Measurements from ENCODE around the gene TNFSF12. TPM values are rescaled to one million over a fixed set of nuclear protein-coding genes. Genes with fewer than 3 reads are reported as not detected.
A peak's percentile ranks its signal among the peaks of the same experiment; 100 is the strongest.

The TNFSF12 gene
- polyA plus RNA-seq, 1 donor (not counting 4 experiments of a cell fraction or from before 2014, with no cell fraction given): 1.0 TPM

GRCh38 chr17:7586673-7587419, 38.0 kb downstream of the TNFSF12 start:
- peak overlapping the region; percentile 78 to 98 (median 92) for H3K4me3 ChIP-seq (ENCODE audit: control insufficient read depth in 2 of 3, extremely low read depth in 1 of 3, insufficient read depth in 2 of 3, low read depth in 1 of 3, low read length in 3 of 3)
- TF ChIP-seq EZH2 (IDR thresholded peaks at IDR 0.05; ENCODE audit: low read length) (no peak), CTCF (optimal IDR thresholded peaks at IDR 0.05 in 1 of 3, IDR thresholded peaks at IDR 0.05 in 1 of 3, conservative IDR thresholded peaks at IDR 0.05 in 1 of 3; ENCODE audit: extremely low read depth in 1 of 3, insufficient read depth in 2 of 3, low read length in 3 of 3) (peak; percentile 84 to 91 (median 89))
- H3K27ac ChIP-seq (ENCODE audit: control insufficient read depth, insufficient read depth, low read length): peak overlapping the region; percentile 99
- DNase-seq (ENCODE audit: low read depth, low spot score) (no peak), FAIRE-seq (peak; percentile 81)
- dilution Hi-C loops (cut with MboI; ENCODE audit: extremely low pct_ligation_motif_present, low sequenced_read_pairs): no loop called here
- peaks cover 20 to 27% of the 10 kb centered on the region in 2 experiments for H3K36me3 ChIP-seq (ENCODE audit: control insufficient read depth in 2 of 2, extremely low read depth in 1 of 2, insufficient read depth in 2 of 2, low read length in 2 of 2)
- H3K27me3 ChIP-seq (ENCODE audit: control insufficient read depth, extremely low read depth, insufficient read depth, low read length): no peaks in the 10 kb centered on the region
- no peak overlapping the region for H2AFZ ChIP-seq (ENCODE audit: control insufficient read depth, low read length)
- peak overlapping the region; percentile 97 for H3K4me2 ChIP-seq (ENCODE audit: control insufficient read depth, extremely low read depth, insufficient read depth, low read depth, low read length)
- H3K9me3 ChIP-seq (ENCODE audit: control insufficient read depth, low read depth, low read length): no peaks in the 10 kb centered on the region
- no peaks in the 10 kb centered on the region for H3K9me1 ChIP-seq (ENCODE audit: control insufficient read depth, extremely low read depth, insufficient read depth, low read length)
- H4K20me1 ChIP-seq (ENCODE audit: control insufficient read depth, extremely low read depth, insufficient read depth, low read length): no peaks in the 10 kb centered on the region
- peak overlapping the region; percentile 91 for H3K9ac ChIP-seq (ENCODE audit: control insufficient read depth, extremely low read depth, insufficient read depth, low read length)
- peaks cover 49% of the 10 kb centered on the region for H3K79me2 ChIP-seq (ENCODE audit: control insufficient read depth, insufficient read depth, low read length)
- H3K4me1 ChIP-seq (ENCODE audit: control insufficient read depth, extremely low read depth, insufficient read depth, low read length): peaks cover 43% of the 10 kb centered on the region

GRCh38 chr17:7587420-7588151, 38.7 kb downstream of the TNFSF12 start:
- H3K79me2 ChIP-seq (ENCODE audit: control insufficient read depth, insufficient read depth, low read length): peaks cover 45% of the 10 kb centered on the region
- H2AFZ ChIP-seq (ENCODE audit: control insufficient read depth, low read length): no peak overlapping the region
- H3K36me3 ChIP-seq (ENCODE audit: control insufficient read depth in 2 of 2, extremely low read depth in 1 of 2, insufficient read depth in 2 of 2, low read length in 2 of 2): peaks cover 21 to 33% of the 10 kb centered on the region in 2 experiments
- H3K4me2 ChIP-seq (ENCODE audit: control insufficient read depth, extremely low read depth, insufficient read depth, low read depth, low read length): peak overlapping the region; percentile 97
- no peaks in the 10 kb centered on the region for H3K9me3 ChIP-seq (ENCODE audit: control insufficient read depth, low read depth, low read length)
- FAIRE-seq (peak; percentile 87), DNase-seq (ENCODE audit: low read depth, low spot score) (no peak)
- H3K4me3 ChIP-seq (ENCODE audit: control insufficient read depth in 2 of 3, extremely low read depth in 1 of 3, insufficient read depth in 2 of 3, low read depth in 1 of 3, low read length in 3 of 3): peak overlapping the region; percentile 78 to 98 (median 92)
- H3K4me1 ChIP-seq (ENCODE audit: control insufficient read depth, extremely low read depth, insufficient read depth, low read length): peaks cover 43% of the 10 kb centered on the region
- no peaks in the 10 kb centered on the region for H3K9me1 ChIP-seq (ENCODE audit: control insufficient read depth, extremely low read depth, insufficient read depth, low read length)
- H3K27ac ChIP-seq (ENCODE audit: control insufficient read depth, insufficient read depth, low read length): peak overlapping the region; percentile 99
- no peaks in the 10 kb centered on the region for H4K20me1 ChIP-seq (ENCODE audit: control insufficient read depth, extremely low read depth, insufficient read depth, low read length)
- dilution Hi-C loops (cut with MboI; ENCODE audit: extremely low pct_ligation_motif_present, low sequenced_read_pairs): no loop called here
- peak overlapping the region; percentile 91 for H3K9ac ChIP-seq (ENCODE audit: control insufficient read depth, extremely low read depth, insufficient read depth, low read length)
- TF ChIP-seq CTCF (optimal IDR thresholded peaks at IDR 0.05 in 1 of 3, IDR thresholded peaks at IDR 0.05 in 1 of 3, conservative IDR thresholded peaks at IDR 0.05 in 1 of 3; ENCODE audit: extremely low read depth in 1 of 3, insufficient read depth in 2 of 3, low read length in 3 of 3) (peak in 1 of 3 experiments; percentile 26), EZH2 (IDR thresholded peaks at IDR 0.05; ENCODE audit: low read length) (no peak)
- no peaks in the 10 kb centered on the region for H3K27me3 ChIP-seq (ENCODE audit: control insufficient read depth, extremely low read depth, insufficient read depth, low read length)
